ENCODE data around the gene MRPL55.

GRCh38 chr1:228148196-228148861 is 39.2 kb upstream of the MRPL55 start:
- TF ChIP-seq CTCF (IDR thresholded peaks at IDR 0.05 in 4 of 5, conservative IDR thresholded peaks at IDR 0.05 in 1 of 5) (no peak), POLR2A (IDR thresholded peaks at IDR 0.05) (no peak)
